WTC11 (cell line): ENCODE data around the gene RLN3. TPM values are rescaled to one million over a fixed set of nuclear protein-coding genes. Genes with fewer than 3 reads are reported as not detected.
A peak's percentile ranks its signal among the peaks of the same experiment; 100 is the strongest.

Source experiments
- ATAC-seq: fragments of 200-7000 bp; cut with Tn5 transposase; 2 replicates; pipeline ENCODE4 v1.10.0; 2021; ENCODE audit warnings: mild to moderate bottlenecking, moderate library complexity
- CTCF ChIA-PET: fragments of 300-600 bp; sonication (Branson Sonifier 250); formaldehyde crosslinking; loops from one replicate; lab custom pipeline; 2021; ENCODE audit warnings: antibody characterized with exemption; lab: Charles Lee
- POLR2A ChIA-PET: fragments of 350-600 bp; sonication (Branson Sonifier 250); formaldehyde crosslinking; loops from one replicate; lab custom pipeline; 2021; ENCODE audit warnings: antibody characterized with exemption; lab: Charles Lee
- DNase-seq: peaks from one replicate; pipeline ENCODE4 v3.0.0; 2021; ENCODE audit warnings: low spot score
- H3K27ac Mint-ChIP-seq: 2 replicates; pipeline ENCODE4 v1.8.0; 2021; ENCODE audit warnings: mixed read lengths
- H3K27me3 Mint-ChIP-seq: 2 replicates; pipeline ENCODE4 v1.8.0; 2021; ENCODE audit warnings: low read depth, mild to moderate bottlenecking, moderate library complexity, mixed read lengths
- H3K36me3 Mint-ChIP-seq: 2 replicates; pipeline ENCODE4 v1.8.0; 2021; ENCODE audit warnings: mixed read lengths
- H3K4me1 Mint-ChIP-seq: 2 replicates; pipeline ENCODE4 v1.8.0; 2022; ENCODE audit warnings: mixed read lengths
- H3K4me3 Mint-ChIP-seq: 2 replicates; pipeline ENCODE4 v1.8.0; 2021; ENCODE audit warnings: mild to moderate bottlenecking, moderate library complexity, mixed read lengths
- H3K9me3 Mint-ChIP-seq: 2 replicates; pipeline ENCODE4 v1.8.0; 2021; ENCODE audit warnings: mixed read lengths
- ATF3 ChIP-seq: sonication (generic); formaldehyde crosslinking; conservative IDR thresholded peaks from 2 replicates; pipeline ENCODE4 v1.8.1; 2022; ENCODE audit warnings: mild to moderate bottlenecking, missing genetic modification reagents
- FOXP4 ChIP-seq: sonication (generic); formaldehyde crosslinking; IDR thresholded peaks from 2 replicates; pipeline ENCODE4 v1.8.0; 2022; ENCODE audit warnings: mild to moderate bottlenecking, missing genetic modification reagents
- JAZF1 ChIP-seq: fragments of 250-450 bp; sonication (Bioruptor Pico); IDR thresholded peaks from 2 replicates; pipeline ENCODE4 v1.9.0; 2021; ENCODE audit warnings: moderate library complexity, mild to moderate bottlenecking, inconsistent platforms
- MLX ChIP-seq: sonication (generic); formaldehyde crosslinking; IDR thresholded peaks from 2 replicates; pipeline ENCODE4 v1.8.1; 2023; ENCODE audit warnings: mild to moderate bottlenecking, missing genetic modification reagents, moderate library complexity
- MYBL2 ChIP-seq: sonication (generic); formaldehyde crosslinking; IDR thresholded peaks from 2 replicates; pipeline ENCODE4 v1.8.1; 2023; ENCODE audit warnings: mild to moderate bottlenecking, moderate library complexity, missing genetic modification reagents
- NFE2L1 ChIP-seq: sonication (generic); formaldehyde crosslinking; IDR thresholded peaks from 2 replicates; pipeline ENCODE4 v1.8.1; 2023; ENCODE audit warnings: missing genetic modification reagents
- NR1H2 ChIP-seq: sonication (generic); formaldehyde crosslinking; IDR thresholded peaks from 2 replicates; pipeline ENCODE4 v1.9.0; 2021; ENCODE audit warnings: mild to moderate bottlenecking, moderate library complexity, missing genetic modification reagents
- ZMAT4 ChIP-seq: fragments of 250-450 bp; sonication (Bioruptor Pico); IDR thresholded peaks from 2 replicates; pipeline ENCODE4 v1.9.0; 2021; ENCODE audit warnings: mild to moderate bottlenecking
- ZNF138 ChIP-seq: sonication (generic); formaldehyde crosslinking; conservative IDR thresholded peaks from 2 replicates; pipeline ENCODE4 v1.8.1; 2022; ENCODE audit warnings: mild to moderate bottlenecking, moderate library complexity, missing genetic modification reagents
- ZNF423 ChIP-seq: fragments of 250-450 bp; sonication (Bioruptor Pico); IDR thresholded peaks from 2 replicates; pipeline ENCODE4 v2.1.2; 2022; ENCODE audit warnings: mild to moderate bottlenecking, moderate library complexity
- ZNF671 ChIP-seq: fragments of 250-450 bp; sonication (Bioruptor Pico); IDR thresholded peaks from 2 replicates; pipeline ENCODE4 v1.8.0; 2021; ENCODE audit warnings: mild to moderate bottlenecking
- total RNA-seq: library from RNA; stranded (reverse); gene quantifications from 3 replicates; pipeline ENCODE4 v1.2.3, GENCODE V29; 2021
- TF ChIP-seq, protein P1 (sequence below): sonication (generic); formaldehyde crosslinking; IDR thresholded peaks from 2 replicates; pipeline ENCODE4 v1.8.0; 2022; ENCODE audit warnings: missing genetic modification reagents

The RLN3 gene
- total RNA-seq, 1 experiment from 2014 or later: not detected

DNA sequence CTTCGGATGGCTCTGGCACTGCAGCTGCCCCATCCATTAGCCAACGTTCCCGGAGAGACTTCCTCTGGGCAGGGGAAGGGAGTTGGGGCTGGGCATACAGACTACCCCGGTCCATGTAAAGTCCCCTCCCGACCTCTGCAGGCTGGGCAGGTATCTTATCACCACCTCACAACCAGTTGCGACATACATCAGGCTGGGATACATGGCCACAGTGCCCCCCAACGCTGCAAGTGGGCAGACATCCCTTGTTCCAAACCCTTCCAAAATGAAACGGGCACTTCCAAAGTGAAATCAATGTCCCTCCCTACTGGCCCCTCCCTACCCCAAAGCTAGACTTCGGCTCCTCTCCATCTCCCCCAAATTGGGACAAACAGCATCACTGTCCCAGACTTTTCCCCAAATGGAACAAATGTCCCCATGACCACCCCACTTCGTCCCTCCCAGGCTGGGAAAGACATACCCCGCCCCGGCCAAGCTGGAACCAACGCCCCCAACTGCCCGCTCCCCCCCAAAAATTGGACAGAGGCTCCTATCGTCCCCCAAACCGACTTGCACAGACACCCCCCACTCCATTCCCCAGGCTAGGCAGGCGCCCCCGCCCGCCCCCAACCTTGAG, 28.9 kb downstream of the RLN3 start:
- DNase-seq: no peak
- Mint-ChIP-seq H3K4me1 (peaks cover 16% of the 10 kb centered on the region), H3K27me3 (peaks cover 32% of the 10 kb centered on the region), H3K27ac (no peak overlapping the region), H3K4me3 (peak overlapping the region; percentile 75), H3K9me3 (no peaks in the 10 kb centered on the region), H3K36me3 (peaks cover 4% of the 10 kb centered on the region)
- ChIA-PET POLR2A (interaction anchor here (0.8 to 1.4 kb wide), 5 partner anchors 8 to 178 kb away, joined by 3 to 5 read pairs (median 3); partner anchors contain the start of genes MISP3 and RFX1), CTCF (interaction anchor here (0.5 to 7.8 kb wide), 31 partner anchors 11 to 272 kb away, joined by 3 to 187 read pairs (median 5); partner anchors contain the start of genes ASF1B, DCAF15, IL27RA and MISP3)
- TF ChIP-seq NFE2L1 (no peak), JAZF1 (no peak), ATF3 (no peak), NR1H2 (CRISPR knock-in tag) (no peak), ZNF671 (CRISPR knock-in tag) (no peak), ZNF138 (CRISPR knock-in tag) (no peak), ZNF423 (CRISPR knock-in tag) (no peak), MYBL2 (CRISPR knock-in tag) (no peak), FOXP4 (CRISPR knock-in tag) (no peak)
- TF ChIP-seq, protein P1, sequence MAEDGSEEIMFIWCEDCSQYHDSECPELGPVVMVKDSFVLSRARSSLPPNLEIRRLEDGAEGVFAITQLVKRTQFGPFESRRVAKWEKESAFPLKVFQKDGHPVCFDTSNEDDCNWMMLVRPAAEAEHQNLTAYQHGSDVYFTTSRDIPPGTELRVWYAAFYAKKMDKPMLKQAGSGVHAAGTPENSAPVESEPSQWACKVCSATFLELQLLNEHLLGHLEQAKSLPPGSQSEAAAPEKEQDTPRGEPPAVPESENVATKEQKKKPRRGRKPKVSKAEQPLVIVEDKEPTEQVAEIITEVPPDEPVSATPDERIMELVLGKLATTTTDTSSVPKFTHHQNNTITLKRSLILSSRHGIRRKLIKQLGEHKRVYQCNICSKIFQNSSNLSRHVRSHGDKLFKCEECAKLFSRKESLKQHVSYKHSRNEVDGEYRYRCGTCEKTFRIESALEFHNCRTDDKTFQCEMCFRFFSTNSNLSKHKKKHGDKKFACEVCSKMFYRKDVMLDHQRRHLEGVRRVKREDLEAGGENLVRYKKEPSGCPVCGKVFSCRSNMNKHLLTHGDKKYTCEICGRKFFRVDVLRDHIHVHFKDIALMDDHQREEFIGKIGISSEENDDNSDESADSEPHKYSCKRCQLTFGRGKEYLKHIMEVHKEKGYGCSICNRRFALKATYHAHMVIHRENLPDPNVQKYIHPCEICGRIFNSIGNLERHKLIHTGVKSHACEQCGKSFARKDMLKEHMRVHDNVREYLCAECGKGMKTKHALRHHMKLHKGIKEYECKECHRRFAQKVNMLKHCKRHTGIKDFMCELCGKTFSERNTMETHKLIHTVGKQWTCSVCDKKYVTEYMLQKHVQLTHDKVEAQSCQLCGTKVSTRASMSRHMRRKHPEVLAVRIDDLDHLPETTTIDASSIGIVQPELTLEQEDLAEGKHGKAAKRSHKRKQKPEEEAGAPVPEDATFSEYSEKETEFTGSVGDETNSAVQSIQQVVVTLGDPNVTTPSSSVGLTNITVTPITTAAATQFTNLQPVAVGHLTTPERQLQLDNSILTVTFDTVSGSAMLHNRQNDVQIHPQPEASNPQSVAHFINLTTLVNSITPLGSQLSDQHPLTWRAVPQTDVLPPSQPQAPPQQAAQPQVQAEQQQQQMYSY (CRISPR knock-in tag): no peak
- peak; percentile 27; the same call in 1 of the 2 replicates for ATAC-seq

DNA sequence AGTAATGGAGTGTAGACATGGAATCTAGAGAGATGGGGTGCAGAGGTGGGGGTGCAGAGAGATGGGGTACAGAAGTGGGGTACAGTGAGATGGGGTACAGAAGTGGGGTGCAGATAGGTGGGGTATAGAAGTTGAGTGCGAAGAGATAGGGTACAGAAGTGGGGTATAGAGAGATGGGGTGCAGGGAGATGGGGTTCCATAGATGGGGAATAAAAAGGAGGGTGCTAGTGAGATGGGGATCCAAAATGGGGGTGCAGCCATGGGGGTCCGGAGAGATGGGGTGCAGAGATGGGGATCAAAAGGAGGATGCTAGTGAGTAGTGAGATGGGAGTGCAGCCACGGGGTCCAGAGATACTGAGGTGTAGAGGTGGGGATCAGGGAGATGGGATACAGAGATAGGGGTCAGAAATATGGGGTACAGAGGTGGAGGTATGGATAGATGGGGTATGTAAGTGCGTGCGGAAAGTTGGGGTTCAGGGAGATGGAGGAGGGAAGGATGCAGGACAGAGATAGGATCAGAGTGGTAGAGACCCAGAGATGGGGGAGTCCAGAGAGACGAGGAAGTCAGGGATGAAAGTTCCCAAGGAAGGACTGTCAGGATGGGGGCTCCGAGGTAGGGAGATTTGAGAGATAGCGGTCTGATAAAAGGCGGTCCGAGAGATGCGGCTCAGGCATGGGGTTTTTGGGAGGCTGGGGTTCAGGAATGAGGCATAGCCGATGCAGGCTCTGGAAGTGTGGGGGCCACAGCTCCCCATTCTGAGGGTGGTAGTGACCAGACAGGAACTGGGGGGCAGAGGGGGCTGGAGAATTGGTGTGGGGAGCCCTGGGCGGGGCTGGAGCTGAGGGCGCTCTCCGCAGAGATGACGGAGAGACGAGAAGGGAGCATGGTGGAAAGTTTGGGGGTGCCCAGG, 30.5 kb downstream of the RLN3 start:
- Mint-ChIP-seq H3K27me3 (peaks cover 32% of the 10 kb centered on the region), H3K4me3 (peak overlapping the region; percentile 86), H3K9me3 (no peaks in the 10 kb centered on the region), H3K4me1 (peaks cover 16% of the 10 kb centered on the region), H3K36me3 (no peaks in the 10 kb centered on the region), H3K27ac (no peak overlapping the region)
- no peak for ATAC-seq
- no peak for DNase-seq
- ChIA-PET CTCF (interaction anchor here (0.6 to 7.8 kb wide), 66 partner anchors 12 to 901 kb away, joined by 3 to 187 read pairs (median 4); partner anchors contain the start of genes ASF1B, C19orf67, CC2D1A and DCAF15), POLR2A (interaction anchor here (0.6 kb wide), 2 partner anchors 50 to 950 kb away, joined by 4 to 6 read pairs; no protein-coding TSS in a partner anchor)
- TF ChIP-seq MLX (CRISPR knock-in tag) (no peak), JAZF1 (no peak), ZMAT4 (CRISPR knock-in tag) (no peak)
